Retinal pigment epithelial cell (primary cell): ENCODE data around the gene MYL10.

Experiments used
- DNase-seq: peaks from one replicate; pipeline ENCODE4 v3.0.0-alpha.2; 2010; ENCODE audit warnings: low read depth
- H3K4me3 ChIP-seq: 2 replicates; pipeline ENCODE4 v1.5.1; 2011; ENCODE audit warnings: mild to moderate bottlenecking, low read length, control low read depth, moderate library complexity
- TF ChIP-seq, protein P1 (sequence below): conservative IDR thresholded peaks from 2 replicates; pipeline ENCODE4 v1.5.1; 2011; ENCODE audit warnings: low read depth, low read length, control low read depth, inconsistent platforms

Gene MYL10

DNA sequence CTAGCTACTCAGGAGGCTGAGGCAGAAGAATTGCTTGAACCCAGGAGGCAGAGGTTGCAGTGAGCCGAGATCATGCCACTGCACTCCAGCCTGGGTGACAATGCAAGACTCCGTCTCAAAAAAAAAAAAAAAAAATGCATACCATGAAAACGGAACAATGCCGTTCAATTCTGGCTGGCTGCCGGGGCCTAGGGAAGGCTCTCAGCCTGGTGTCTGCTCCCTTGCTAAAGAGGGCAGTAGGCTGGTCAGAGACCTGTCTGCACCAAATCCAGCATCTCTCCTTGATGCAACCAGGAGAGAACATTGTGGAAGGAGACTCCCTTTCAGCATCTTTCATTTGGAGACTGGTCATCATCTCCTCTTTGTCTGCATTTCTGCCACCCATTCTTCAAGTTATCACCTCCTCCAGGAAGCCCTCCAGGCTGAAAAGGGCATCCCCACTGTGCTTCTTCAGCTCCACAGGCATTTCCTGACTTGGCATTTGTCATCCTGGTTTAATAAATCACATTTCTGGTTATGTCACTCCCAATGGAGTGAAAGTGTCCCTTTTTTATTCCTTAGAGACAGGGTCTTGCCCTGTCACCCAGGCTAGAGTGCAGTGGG is 24.7 kb downstream of the MYL10 start:
- H3K4me3 ChIP-seq = no peak overlapping the region
- TF ChIP-seq, protein P1, sequence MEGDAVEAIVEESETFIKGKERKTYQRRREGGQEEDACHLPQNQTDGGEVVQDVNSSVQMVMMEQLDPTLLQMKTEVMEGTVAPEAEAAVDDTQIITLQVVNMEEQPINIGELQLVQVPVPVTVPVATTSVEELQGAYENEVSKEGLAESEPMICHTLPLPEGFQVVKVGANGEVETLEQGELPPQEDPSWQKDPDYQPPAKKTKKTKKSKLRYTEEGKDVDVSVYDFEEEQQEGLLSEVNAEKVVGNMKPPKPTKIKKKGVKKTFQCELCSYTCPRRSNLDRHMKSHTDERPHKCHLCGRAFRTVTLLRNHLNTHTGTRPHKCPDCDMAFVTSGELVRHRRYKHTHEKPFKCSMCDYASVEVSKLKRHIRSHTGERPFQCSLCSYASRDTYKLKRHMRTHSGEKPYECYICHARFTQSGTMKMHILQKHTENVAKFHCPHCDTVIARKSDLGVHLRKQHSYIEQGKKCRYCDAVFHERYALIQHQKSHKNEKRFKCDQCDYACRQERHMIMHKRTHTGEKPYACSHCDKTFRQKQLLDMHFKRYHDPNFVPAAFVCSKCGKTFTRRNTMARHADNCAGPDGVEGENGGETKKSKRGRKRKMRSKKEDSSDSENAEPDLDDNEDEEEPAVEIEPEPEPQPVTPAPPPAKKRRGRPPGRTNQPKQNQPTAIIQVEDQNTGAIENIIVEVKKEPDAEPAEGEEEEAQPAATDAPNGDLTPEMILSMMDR = no peak
- no peak for DNase-seq

DNA sequence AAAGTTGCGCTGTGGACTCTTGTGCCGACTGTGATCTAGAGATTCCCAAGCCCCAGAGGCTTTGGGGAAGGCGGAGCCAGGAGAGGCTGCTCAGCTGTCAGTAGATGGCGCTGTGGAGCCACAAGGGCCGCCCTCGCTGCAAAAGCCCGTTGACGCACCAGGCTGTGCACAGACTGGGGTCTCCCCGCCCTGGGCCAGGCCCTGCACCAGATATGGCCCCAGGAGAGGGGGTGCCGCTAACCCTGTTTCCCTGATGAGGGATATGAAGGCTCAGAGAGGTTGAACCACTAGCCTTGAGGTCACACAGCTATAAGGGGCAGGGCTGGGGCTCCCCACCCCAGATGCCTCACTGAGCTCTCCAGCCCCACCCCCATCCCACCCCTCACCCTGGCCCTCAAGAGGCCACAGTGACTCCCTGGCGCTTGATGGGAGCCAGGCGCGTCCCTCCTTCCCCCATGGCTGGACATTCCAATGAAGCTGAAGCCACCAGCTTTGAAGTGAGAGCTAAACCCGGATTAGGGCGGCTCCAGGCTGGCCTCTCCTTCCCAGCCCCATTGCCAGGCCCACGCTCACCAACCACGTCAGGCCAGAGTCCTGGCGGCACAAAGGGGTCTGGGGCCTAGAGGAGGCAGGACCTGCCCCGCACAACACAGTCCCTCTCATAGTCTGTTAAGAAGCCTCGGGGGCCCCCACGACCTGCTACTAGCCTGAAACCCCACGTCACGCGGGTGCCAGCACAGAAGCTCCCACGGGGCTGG is 26.4 kb downstream of the MYL10 start:
- DNase-seq = peak; percentile 82
- H3K4me3 ChIP-seq = no peak overlapping the region
- TF ChIP-seq, protein P1 = peak; percentile 94

DNA sequence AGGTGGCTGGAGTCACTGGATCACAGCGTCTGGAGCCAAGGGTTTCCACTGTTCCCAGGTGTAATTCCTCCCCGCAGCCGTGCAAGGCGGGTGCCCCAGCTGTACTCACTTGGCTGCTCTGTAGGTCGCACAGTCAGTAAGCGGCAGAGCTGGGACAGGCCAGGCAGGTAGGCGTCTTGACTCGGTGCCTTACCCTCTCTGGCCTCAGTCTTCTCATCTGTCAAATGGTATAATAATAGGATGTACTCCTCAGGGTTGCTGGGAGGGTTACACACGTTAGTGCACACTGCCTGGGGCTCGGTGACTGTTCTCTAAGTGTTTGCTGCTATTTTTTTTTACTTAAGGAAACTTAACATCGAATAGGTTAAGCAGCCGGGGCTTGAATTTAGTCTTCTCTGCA is 27.0 kb downstream of the MYL10 start:
- TF ChIP-seq, protein P1 = no peak
- no peak for DNase-seq
- no peak overlapping the region for H3K4me3 ChIP-seq

DNA sequence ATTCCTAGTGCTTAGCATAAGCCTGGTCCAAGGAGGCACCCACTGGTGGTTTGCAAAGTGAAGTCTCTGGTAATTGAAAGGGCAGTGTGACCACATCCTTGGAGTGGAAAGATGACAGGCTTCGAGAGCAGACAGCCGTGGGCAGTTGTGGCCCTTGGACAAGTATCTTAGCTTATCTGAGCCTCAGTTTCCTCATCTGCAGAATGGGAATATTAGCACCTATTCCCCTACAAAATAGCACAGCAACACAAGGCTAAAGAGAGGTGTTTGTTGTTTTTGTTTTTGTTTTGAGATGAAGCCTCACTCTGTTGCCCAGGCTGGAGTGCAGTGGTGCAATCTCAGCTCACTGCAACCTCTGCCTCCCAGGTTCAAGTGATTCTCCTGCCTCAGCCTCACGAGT is 29.3 kb downstream of the MYL10 start:
- H3K4me3 ChIP-seq = no peak overlapping the region
- no peak for DNase-seq
- TF ChIP-seq, protein P1 = no peak

DNA sequence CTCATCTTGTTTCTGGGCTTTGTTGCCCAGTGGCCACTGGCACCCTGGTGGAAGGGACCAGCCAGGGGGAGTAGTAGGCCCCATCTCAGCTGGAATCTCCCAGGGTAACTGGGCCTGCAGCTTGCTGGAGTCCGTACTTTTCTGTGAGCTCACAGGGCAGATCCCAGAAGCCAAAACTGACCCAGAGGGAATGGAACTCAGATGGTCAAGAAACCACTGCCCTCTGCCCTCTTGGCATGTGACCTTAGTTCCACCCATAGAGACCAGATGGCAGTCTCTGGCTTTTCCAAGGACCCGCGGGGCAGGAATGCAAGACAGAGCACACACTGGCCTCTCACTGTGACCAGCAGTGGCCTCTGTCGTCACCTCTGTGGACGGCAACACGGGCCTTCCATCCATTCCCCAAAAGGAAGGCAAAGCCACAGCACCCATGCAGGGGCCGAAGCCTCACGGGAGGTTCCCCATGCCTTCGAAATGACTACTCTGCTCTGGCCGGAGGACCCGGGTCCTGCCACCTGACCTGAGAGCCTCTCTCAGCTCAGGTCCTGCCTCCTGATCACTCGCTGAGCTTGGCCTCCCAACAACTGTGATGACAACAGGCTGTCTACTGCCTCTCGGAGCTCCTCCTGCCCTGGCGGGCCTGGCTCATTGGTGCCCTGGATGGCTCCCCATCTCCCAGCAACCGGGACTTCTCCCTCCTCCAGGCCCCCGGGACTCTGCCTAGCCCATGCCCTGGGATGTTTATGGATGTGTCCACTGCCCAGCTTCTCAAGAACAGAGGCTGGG is 29.9 kb downstream of the MYL10 start:
- DNase-seq = no peak
- TF ChIP-seq, protein P1 = no peak
- H3K4me3 ChIP-seq = no peak overlapping the region

DNA sequence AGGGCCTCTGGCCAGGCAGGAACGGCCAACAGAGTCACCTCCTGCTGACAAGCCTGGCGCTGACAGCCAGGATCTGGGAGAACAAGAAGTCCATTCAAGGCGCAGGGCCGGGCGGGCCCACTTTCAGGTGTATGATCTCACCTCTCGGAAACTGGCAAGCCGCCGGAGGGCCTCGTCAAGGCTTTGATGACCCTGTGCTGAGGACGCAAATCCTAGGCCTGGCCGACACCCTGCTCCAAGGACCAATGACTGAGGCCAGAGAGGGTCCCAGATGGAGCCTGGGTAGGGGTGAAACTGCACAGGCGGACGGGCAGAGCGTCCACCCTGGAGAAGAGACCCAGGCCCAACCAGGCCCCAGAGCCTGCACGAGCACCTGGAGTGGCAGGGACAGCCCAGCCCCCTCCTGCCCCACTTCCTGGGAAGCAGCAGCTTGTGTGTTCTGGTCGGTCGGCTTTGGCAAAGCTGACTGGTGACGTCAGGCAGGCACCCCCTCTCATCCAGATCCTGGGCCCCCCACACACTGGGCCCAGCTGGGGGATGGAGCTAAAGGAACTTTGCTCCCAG is 30.6 kb downstream of the MYL10 start:
- H3K4me3 ChIP-seq = no peak overlapping the region
- DNase-seq = no peak
- TF ChIP-seq, protein P1 = no peak
